ENCODE measurements around the gene THAP2. TPM values are rescaled to one million over a fixed set of nuclear protein-coding genes. Genes with fewer than 3 reads are reported as not detected.
"Not testable (repeated sequence)": the region's sequence is repeated elsewhere in the genome, so short reads cannot be mapped to it uniquely, and the experiment has no call there.

Gene THAP2
- total and polyA plus RNA-seq, 8 donors = 5.2 to 20.6 (median 12.8) TPM

DNA sequence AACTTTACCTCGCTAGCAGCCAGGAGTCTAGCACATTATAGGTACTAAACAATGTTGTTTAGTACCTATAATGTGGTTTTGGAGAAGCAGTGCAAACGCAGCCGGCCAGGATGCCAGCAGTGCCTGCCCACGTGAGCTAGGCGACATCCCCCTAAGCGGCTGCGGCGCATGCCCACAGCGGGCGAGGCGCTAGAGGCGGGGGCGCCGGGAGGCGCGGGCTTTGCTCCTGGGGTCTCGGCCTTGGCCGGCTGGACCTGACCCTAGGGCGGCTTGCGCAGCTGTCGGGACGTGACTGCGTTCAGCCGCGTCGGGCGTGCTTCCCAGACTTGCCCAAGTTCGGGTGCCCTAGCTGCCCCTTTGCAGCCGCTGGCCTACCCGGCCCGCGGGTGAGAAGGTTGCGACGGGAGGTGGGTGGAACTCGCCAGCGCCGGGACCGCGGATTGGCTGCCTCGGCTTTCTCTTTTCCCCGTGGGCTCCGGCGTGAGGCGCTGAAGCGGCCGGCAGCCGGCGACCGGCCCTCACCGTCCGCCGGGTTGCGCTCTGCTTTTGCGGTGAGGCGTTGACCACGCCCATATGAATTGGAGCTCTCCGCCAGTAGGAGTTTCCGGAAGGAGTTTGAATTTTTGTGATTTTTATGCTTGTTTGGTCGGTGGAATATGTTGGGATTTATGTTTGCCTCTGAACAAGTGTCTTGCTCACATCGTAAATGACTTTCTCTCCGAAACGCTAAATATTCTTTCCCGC lies 22.0 kb downstream of the THAP2 start, which contains the start of gene TMEM19:
Gene TMEM19 (plus strand): TSS at position 169 of the 744 bp plus-strand sequence. CDS start 599 bp downstream, outside the sequence.
- DNase-seq = peak; percentile 87 to 98 (median 94)
- intact Hi-C loops (cut with DNase I) = no loop called here

DNA sequence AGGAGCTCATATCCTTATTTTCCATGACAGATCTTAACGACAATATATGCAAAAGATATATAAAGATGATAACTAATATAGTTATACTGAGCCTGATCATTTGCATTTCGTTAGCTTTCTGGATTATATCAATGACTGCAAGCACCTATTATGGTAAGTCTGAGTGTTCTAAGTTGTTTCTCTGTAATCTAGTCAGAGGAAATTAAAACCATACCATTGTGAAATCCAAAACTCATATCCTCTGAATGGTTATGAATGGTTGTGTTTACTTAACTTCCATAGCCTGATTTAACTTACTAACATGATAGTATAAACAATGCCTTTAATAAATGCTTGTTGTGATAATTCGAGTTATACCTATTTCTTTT lies 22.5 kb downstream of the THAP2 start:
- TF ChIP-seq, protein P1, sequence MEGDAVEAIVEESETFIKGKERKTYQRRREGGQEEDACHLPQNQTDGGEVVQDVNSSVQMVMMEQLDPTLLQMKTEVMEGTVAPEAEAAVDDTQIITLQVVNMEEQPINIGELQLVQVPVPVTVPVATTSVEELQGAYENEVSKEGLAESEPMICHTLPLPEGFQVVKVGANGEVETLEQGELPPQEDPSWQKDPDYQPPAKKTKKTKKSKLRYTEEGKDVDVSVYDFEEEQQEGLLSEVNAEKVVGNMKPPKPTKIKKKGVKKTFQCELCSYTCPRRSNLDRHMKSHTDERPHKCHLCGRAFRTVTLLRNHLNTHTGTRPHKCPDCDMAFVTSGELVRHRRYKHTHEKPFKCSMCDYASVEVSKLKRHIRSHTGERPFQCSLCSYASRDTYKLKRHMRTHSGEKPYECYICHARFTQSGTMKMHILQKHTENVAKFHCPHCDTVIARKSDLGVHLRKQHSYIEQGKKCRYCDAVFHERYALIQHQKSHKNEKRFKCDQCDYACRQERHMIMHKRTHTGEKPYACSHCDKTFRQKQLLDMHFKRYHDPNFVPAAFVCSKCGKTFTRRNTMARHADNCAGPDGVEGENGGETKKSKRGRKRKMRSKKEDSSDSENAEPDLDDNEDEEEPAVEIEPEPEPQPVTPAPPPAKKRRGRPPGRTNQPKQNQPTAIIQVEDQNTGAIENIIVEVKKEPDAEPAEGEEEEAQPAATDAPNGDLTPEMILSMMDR (IDR thresholded peaks at IDR 0.05) = no peak
- H3K4me3 ChIP-seq = peak overlapping the region; percentile 61 to 70
- DNase-seq (no peak), ATAC-seq (peak; percentile 5)
- H3K9me3 ChIP-seq = no peaks in the 10 kb centered on the region
- peaks cover 10 to 21% of the 10 kb centered on the region in 2 donors for H3K4me1 ChIP-seq
- intact Hi-C loops (cut with DNase I) = no loop called here
- H3K36me3 ChIP-seq = no peaks in the 10 kb centered on the region
- H3K27ac ChIP-seq = peak overlapping the region; percentile 95
- H3K27me3 ChIP-seq = no peaks in the 10 kb centered on the region

More for the DNA sequence above, 22.0 kb downstream of the THAP2 start, which contains the start of gene TMEM19:
- peak; percentile 99 for ATAC-seq
- Histone ChIP-seq H3K27me3 (no peaks in the 10 kb centered on the region), H3K4me3 (peak within 1 kb of the TSS; percentile 61 to 70), H3K4me1 (peaks cover 10 to 21% of the 10 kb centered on the region in 2 donors), H3K9me3 (no peaks in the 10 kb centered on the region), H3K27ac (peak within 1 kb of the TSS; percentile 95), H3K36me3 (no peaks in the 10 kb centered on the region)
- TF ChIP-seq, protein P1 (IDR thresholded peaks at IDR 0.05) = peak in 1 of 2 donors; percentile 35

GRCh38 chr12:71687172-71687571 lies 23.1 kb downstream of the THAP2 start:
- intact Hi-C loops (cut with DNase I); H3K27me3 ChIP-seq; H3K36me3 ChIP-seq; H3K27ac ChIP-seq; DNase-seq; H3K9me3 ChIP-seq; ATAC-seq: not testable (repeated sequence)
- peak overlapping the region; percentile 61 to 70 for H3K4me3 ChIP-seq
- H3K4me1 ChIP-seq = peaks cover 10 to 21% of the 10 kb centered on the region in 2 donors

GRCh38 chr12:71688961-71689570 lies 25.0 kb downstream of the THAP2 start:
- intact Hi-C loops (cut with DNase I) = no loop called here

GRCh38 chr12:71691504-71692129 lies 27.5 kb downstream of the THAP2 start:
- intact Hi-C loops (cut with DNase I) = no loop called here
- no peak for DNase-seq
- H3K36me3 ChIP-seq = peaks cover 0 to 1% of the 10 kb centered on the region in 2 donors
- no peaks in the 10 kb centered on the region for H3K9me3 ChIP-seq
- TF ChIP-seq, protein P1 (IDR thresholded peaks at IDR 0.05) = no peak
- no peak overlapping the region for H3K4me3 ChIP-seq
- H3K27ac ChIP-seq = no peak overlapping the region
- H3K27me3 ChIP-seq = no peaks in the 10 kb centered on the region
- H3K4me1 ChIP-seq = peaks cover 10 to 17% of the 10 kb centered on the region in 2 donors
- ATAC-seq = no peak

More at GRCh38 chr12:71688961-71689570, 25.0 kb downstream of the THAP2 start:
- Histone ChIP-seq H3K36me3 (no peaks in the 10 kb centered on the region), H3K27ac (no peak overlapping the region), H3K4me1 (peaks cover 10 to 21% of the 10 kb centered on the region in 2 donors), H3K9me3 (no peaks in the 10 kb centered on the region), H3K27me3 (no peaks in the 10 kb centered on the region), H3K4me3 (no peak overlapping the region)
- TF ChIP-seq, protein P1 (IDR thresholded peaks at IDR 0.05) = no peak
- ATAC-seq (no peak), DNase-seq (no peak)
